Measurements from ENCODE around the gene NRROS.

DNA sequence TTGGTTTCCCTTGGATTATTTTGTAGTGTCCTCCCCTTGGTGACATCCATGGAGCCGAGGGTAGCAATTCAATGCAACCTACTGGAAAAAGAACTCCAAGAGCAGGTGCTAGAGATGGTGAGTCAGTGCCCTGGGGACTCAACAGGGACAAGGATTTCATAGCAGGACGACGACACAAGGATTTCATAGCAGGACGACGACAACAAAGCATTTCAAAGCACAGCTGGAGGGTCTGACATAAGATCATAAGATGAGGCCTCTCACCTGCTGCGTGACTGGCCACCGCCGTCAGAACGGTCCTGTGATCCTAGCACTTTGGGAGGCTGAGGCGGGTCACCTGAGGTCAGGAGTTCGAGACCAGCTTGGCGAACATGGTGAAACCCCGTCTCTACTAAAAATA is 22.5 kb downstream of the NRROS start:
- TF ChIP-seq POLR2AphosphoS5 (IDR thresholded peaks at IDR 0.05; ENCODE audit: low read depth, low read length) (no peak), POLR2A (IDR thresholded peaks at IDR 0.05; ENCODE audit: low read depth, low read length) (no peak), TAF1 (IDR thresholded peaks at IDR 0.05; ENCODE audit: borderline replicate concordance, low read depth, low read length) (no peak)

Measured in GM12892 (cell line).